Activated CD4-positive, alpha-beta T cell treated with anti-CD3 and anti-CD28 coated beads for 24 hours (primary cell): ENCODE measurements around the gene TCERG1L.
"Not testable (repeated sequence)": the region's sequence is repeated elsewhere in the genome, so short reads cannot be mapped to it uniquely, and the experiment has no call there.

Source experiments
- DNase-seq, 2 donors: peaks; one replicate each; pipeline ENCODE4 v3.0.0-alpha.2; 2020; ENCODE audit warnings: low read depth in 2 of 2

TCERG1L gene

GRCh38 chr10:131144711-131145375 is 166.7 kb downstream of the TCERG1L start:
- DNase-seq = no peak

GRCh38 chr10:131144196-131144595 is 167.3 kb downstream of the TCERG1L start:
- DNase-seq = no peak

- no peak for DNase-seq
Observed at GRCh38 chr10:131143425-131144165, 167.9 kb downstream of the TCERG1L start.

GRCh38 chr10:131142517-131143380 is 168.8 kb downstream of the TCERG1L start:
- no peak for DNase-seq

- DNase-seq = no peak
Observed at GRCh38 chr10:131141645-131142516, 169.6 kb downstream of the TCERG1L start.

- DNase-seq = no peak
Observed at GRCh38 chr10:131141207-131141606, 170.3 kb downstream of the TCERG1L start.

GRCh38 chr10:131140606-131141005 is 170.9 kb downstream of the TCERG1L start:
- DNase-seq = no peak

- no peak for DNase-seq
Observed at GRCh38 chr10:131137223-131137622, 174.3 kb downstream of the TCERG1L start.

GRCh38 chr10:131136336-131136735 is 175.2 kb downstream of the TCERG1L start:
- not testable (repeated sequence) for DNase-seq

GRCh38 chr10:131135716-131136115 is 175.8 kb downstream of the TCERG1L start:
- DNase-seq = no peak

- DNase-seq = no peak
Observed at GRCh38 chr10:131134651-131135050, 176.9 kb downstream of the TCERG1L start.

- DNase-seq = no peak
Observed at GRCh38 chr10:131134001-131134576, 177.4 kb downstream of the TCERG1L start.

- no peak for DNase-seq
Observed at GRCh38 chr10:131132681-131133080, 178.8 kb downstream of the TCERG1L start.

GRCh38 chr10:131131726-131132591 is 179.6 kb downstream of the TCERG1L start:
- no peak for DNase-seq

GRCh38 chr10:131130025-131130424 is 181.5 kb downstream of the TCERG1L start:
- DNase-seq = no peak

- no peak for DNase-seq
Observed at GRCh38 chr10:131129544-131129943, 182.0 kb downstream of the TCERG1L start.

- DNase-seq = no peak
Observed at GRCh38 chr10:131128731-131129130, 182.8 kb downstream of the TCERG1L start.

GRCh38 chr10:131127610-131128009 is 183.9 kb downstream of the TCERG1L start:
- DNase-seq = no peak

- no peak for DNase-seq
Observed at GRCh38 chr10:131127138-131127589, 184.4 kb downstream of the TCERG1L start.
